ENCODE results near the gene AIF1.

DNA sequence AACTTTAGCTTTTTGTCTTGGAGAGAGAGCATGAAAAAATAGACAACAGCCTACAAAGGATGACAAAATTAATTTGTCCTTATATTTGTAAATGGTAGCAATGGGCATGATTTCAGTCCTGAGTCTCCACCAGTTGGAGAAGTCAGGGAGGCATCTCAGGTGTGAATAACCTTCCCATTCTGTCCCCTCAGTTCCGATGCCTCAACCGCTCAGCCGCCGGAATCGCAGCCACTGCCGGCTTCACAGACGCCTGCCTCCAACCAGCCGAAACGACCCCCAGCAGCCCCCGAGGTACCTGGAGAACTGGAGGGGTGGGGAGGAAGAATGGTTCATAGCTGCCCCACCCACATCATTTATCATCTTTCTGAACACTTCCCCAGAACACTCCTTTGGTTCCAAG lies 9.0 kb downstream of the AIF1 start:
- TF ChIP-seq POLR2A (IDR thresholded peaks at IDR 0.05), result no peak
- TF ChIP-seq, protein P1, sequence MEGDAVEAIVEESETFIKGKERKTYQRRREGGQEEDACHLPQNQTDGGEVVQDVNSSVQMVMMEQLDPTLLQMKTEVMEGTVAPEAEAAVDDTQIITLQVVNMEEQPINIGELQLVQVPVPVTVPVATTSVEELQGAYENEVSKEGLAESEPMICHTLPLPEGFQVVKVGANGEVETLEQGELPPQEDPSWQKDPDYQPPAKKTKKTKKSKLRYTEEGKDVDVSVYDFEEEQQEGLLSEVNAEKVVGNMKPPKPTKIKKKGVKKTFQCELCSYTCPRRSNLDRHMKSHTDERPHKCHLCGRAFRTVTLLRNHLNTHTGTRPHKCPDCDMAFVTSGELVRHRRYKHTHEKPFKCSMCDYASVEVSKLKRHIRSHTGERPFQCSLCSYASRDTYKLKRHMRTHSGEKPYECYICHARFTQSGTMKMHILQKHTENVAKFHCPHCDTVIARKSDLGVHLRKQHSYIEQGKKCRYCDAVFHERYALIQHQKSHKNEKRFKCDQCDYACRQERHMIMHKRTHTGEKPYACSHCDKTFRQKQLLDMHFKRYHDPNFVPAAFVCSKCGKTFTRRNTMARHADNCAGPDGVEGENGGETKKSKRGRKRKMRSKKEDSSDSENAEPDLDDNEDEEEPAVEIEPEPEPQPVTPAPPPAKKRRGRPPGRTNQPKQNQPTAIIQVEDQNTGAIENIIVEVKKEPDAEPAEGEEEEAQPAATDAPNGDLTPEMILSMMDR (IDR thresholded peaks at IDR 0.05), result no peak
